ENCODE results near the gene CLEC16A. TPM values are rescaled to one million over a fixed set of nuclear protein-coding genes. Genes with fewer than 3 reads are reported as not detected.

CLEC16A gene
- polyA plus RNA-seq, 3 donors = 3.4 to 12.0 (median 5.8) TPM

GRCh38 chr16:11155284-11155806 lies 211.0 kb downstream of the CLEC16A start:
- Histone ChIP-seq H4K20me1 (ENCODE audit: insufficient read depth, low read length) (peaks cover 5% of the 10 kb centered on the region), H2AFZ (ENCODE audit: insufficient read depth, low read depth, low read length, poor library complexity, severe bottlenecking) (no peak overlapping the region), H3K79me2 (ENCODE audit: insufficient read depth, low read length) (no peaks in the 10 kb centered on the region), H3K27me3 (ENCODE audit: control insufficient read depth in 2 of 2, insufficient read depth in 2 of 2, low read length in 2 of 2) (no peaks in the 10 kb centered on the region), H3K4me1 (ENCODE audit: control insufficient read depth in 1 of 2, insufficient read depth in 2 of 2, low read length in 2 of 2) (peaks cover 9 to 10% of the 10 kb centered on the region in 2 donors), H3K9me3 (replicated peaks in 1 of 2; ENCODE audit: control insufficient read depth in 1 of 2, insufficient read depth in 1 of 2, low read length in 2 of 2) (no peaks in the 10 kb centered on the region), H3K27ac (ENCODE audit: low read depth in 1 of 2, low read length in 2 of 2) (no peak overlapping the region), H3K36me3 (replicated peaks in 1 of 2; ENCODE audit: control insufficient read depth in 1 of 2, insufficient read depth in 2 of 2, low read length in 2 of 2) (no peaks in the 10 kb centered on the region), H3K4me3 (replicated peaks in 1 of 3; ENCODE audit: low read depth in 2 of 3, low read length in 3 of 3) (no peak overlapping the region), H3K4me2 (replicated peaks; ENCODE audit: extremely low read depth, low read length, poor library complexity, severe bottlenecking) (no peak overlapping the region), H3K9ac (ENCODE audit: insufficient read depth, low read length, poor library complexity, severe bottlenecking) (no peak overlapping the region)
- Mint-ChIP-seq H3K27ac (no peak overlapping the region), H3K36me3 (peaks cover 17 to 20% of the 10 kb centered on the region in 2 donors), H3K9me3 (peaks cover 0 to 3% (median 0%) of the 10 kb centered on the region in 7 donors), H3K4me1 (peaks cover 16% of the 10 kb centered on the region), H3K4me3 (no peak overlapping the region), H3K27me3 (ENCODE audit: low read depth in 3 of 3) (peaks cover 0 to 2% (median 1%) of the 10 kb centered on the region in 3 donors)
- no peak for DNase-seq
- intact Hi-C loops (cut with micrococcal nuclease) = no loop called here
- no peak for TF ChIP-seq CTCF (IDR thresholded peaks at IDR 0.05)
- 91% methylated on average over 9 of the region's 13 CpGs for WGBS (ENCODE audit: insufficient coverage)

GRCh38 chr16:11156401-11156800 lies 212.0 kb downstream of the CLEC16A start:
- Mint-ChIP-seq H3K4me1 (peaks cover 16% of the 10 kb centered on the region), H3K27ac (no peak overlapping the region), H3K9me3 (peaks cover 0 to 2% (median 0%) of the 10 kb centered on the region in 7 donors), H3K27me3 (ENCODE audit: low read depth in 3 of 3) (no peaks in the 10 kb centered on the region), H3K4me3 (no peak overlapping the region), H3K36me3 (peaks cover 19 to 20% of the 10 kb centered on the region in 2 donors)
- Histone ChIP-seq H3K27me3 (ENCODE audit: control insufficient read depth in 2 of 2, insufficient read depth in 2 of 2, low read length in 2 of 2) (no peaks in the 10 kb centered on the region), H2AFZ (ENCODE audit: insufficient read depth, low read depth, low read length, poor library complexity, severe bottlenecking) (no peak overlapping the region), H3K4me1 (ENCODE audit: control insufficient read depth in 1 of 2, insufficient read depth in 2 of 2, low read length in 2 of 2) (peaks cover 9 to 10% of the 10 kb centered on the region in 2 donors), H4K20me1 (ENCODE audit: insufficient read depth, low read length) (peaks cover 7% of the 10 kb centered on the region), H3K27ac (ENCODE audit: low read depth in 1 of 2, low read length in 2 of 2) (no peak overlapping the region), H3K4me2 (replicated peaks; ENCODE audit: extremely low read depth, low read length, poor library complexity, severe bottlenecking) (no peak overlapping the region), H3K4me3 (replicated peaks in 1 of 3; ENCODE audit: low read depth in 2 of 3, low read length in 3 of 3) (no peak overlapping the region), H3K9ac (ENCODE audit: insufficient read depth, low read length, poor library complexity, severe bottlenecking) (no peak overlapping the region), H3K36me3 (replicated peaks in 1 of 2; ENCODE audit: control insufficient read depth in 1 of 2, insufficient read depth in 2 of 2, low read length in 2 of 2) (no peaks in the 10 kb centered on the region), H3K79me2 (ENCODE audit: insufficient read depth, low read length) (no peaks in the 10 kb centered on the region), H3K9me3 (replicated peaks in 1 of 2; ENCODE audit: control insufficient read depth in 1 of 2, insufficient read depth in 1 of 2, low read length in 2 of 2) (no peaks in the 10 kb centered on the region)
- 100% methylated on average over 8 of the region's 9 CpGs for WGBS (ENCODE audit: insufficient coverage)
- TF ChIP-seq CTCF (IDR thresholded peaks at IDR 0.05) = no peak
- no peak for DNase-seq
- intact Hi-C loops (cut with micrococcal nuclease) = no loop called here

All from CD14-positive monocyte (primary cell).